A549 (cell line): Measurements from ENCODE around the gene NME7. TPM values are rescaled to one million over a fixed set of nuclear protein-coding genes. Genes with fewer than 3 reads are reported as not detected.

ENCODE experiments used
- ATAC-seq, 2 experiments: fragments of 200-7000 bp in 1 of 2; fragments of >200 bp in 1 of 2; cut with Nextera tagmentation in 1 of 2; cut with Tn5 transposase in 1 of 2; 3 replicates each; pipeline versions ENCODE4 v1.8.0 to v1.9.1; 2018 to 2020; ENCODE audit warnings: mild to moderate bottlenecking in 1 of 2, moderate library complexity in 1 of 2
- CTCF ChIA-PET: fragments of 300-600 bp; sonication (Branson Sonifier 250); formaldehyde crosslinking; extraction: SDS; loops from one replicate; lab custom pipeline; 2021; ENCODE audit warnings: antibody characterized with exemption, inconsistent platforms; lab: Yijun Ruan, JAX
- POLR2A ChIA-PET: fragments of 350-600 bp; formaldehyde crosslinking; extraction: SDS; loops from one replicate; lab custom pipeline; 2021; ENCODE audit warnings: antibody characterized with exemption, inconsistent platforms; lab: Yijun Ruan, JAX
- DNase-seq, 2 experiments: peaks; one replicate each; pipeline versions ENCODE4 v3.0.0 to v3.0.0-alpha.2; 2011 to 2016; ENCODE audit warnings: low read depth in 1 of 2, low spot score in 1 of 2
- FAIRE-seq: peaks from 2 replicates; lab custom pipeline; 2011; peaks lifted over from hg19 to GRCh38; lab: Jason Lieb, UNC
- H3K27ac ChIP-seq, 2 experiments: fragments of >200 bp; sonication (Bioruptor Twin); formaldehyde crosslinking; 3 replicates each; pipeline ENCODE4 v1.5.1; 2016 to 2017
- H3K4me1 ChIP-seq: fragments of >200 bp; sonication (Bioruptor Twin); formaldehyde crosslinking; 3 replicates; pipeline ENCODE4 v1.6.1; 2016
- H3K4me2 ChIP-seq: fragments of >200 bp; sonication (Bioruptor Twin); formaldehyde crosslinking; 3 replicates; pipeline ENCODE4 v1.6.1; 2016
- H3K4me3 ChIP-seq: fragments of >200 bp; sonication (Bioruptor Twin); formaldehyde crosslinking; 3 replicates; pipeline ENCODE4 v1.5.1; 2016
- H3K9me3 ChIP-seq: fragments of >200 bp; sonication (Bioruptor Twin); formaldehyde crosslinking; 3 replicates; pipeline ENCODE4 v1.6.1; 2016
- CTCF ChIP-seq: fragments of >200 bp; sonication (Bioruptor Twin); formaldehyde crosslinking; IDR thresholded peaks from 3 replicates; pipeline ENCODE4 v1.5.1; 2016
- EHF ChIP-seq: fragments of 250-450 bp; sonication (Bioruptor Pico); IDR thresholded peaks from 2 replicates; pipeline ENCODE4 v1.5.0; 2020; ENCODE audit warnings: mild to moderate bottlenecking
- EHMT2 ChIP-seq: fragments of 200-600 bp; sonication (generic); IDR thresholded peaks from 2 replicates; pipeline ENCODE4 v1.6.1; 2016; ENCODE audit warnings: antibody characterized with exemption, low read depth, mild to moderate bottlenecking, moderate library complexity
- FOSB ChIP-seq: fragments of 250-450 bp; sonication (Bioruptor Pico); IDR thresholded peaks from 2 replicates; pipeline ENCODE4 v1.5.0; 2020; ENCODE audit warnings: mild to moderate bottlenecking, moderate library complexity
- HMGXB4 ChIP-seq: fragments of 250-450 bp; sonication (Bioruptor Pico); IDR thresholded peaks from 2 replicates; pipeline ENCODE4 v1.5.0; 2021; ENCODE audit warnings: mild to moderate bottlenecking, moderate library complexity, borderline replicate concordance
- HOXB5 ChIP-seq: fragments of 250-450 bp; sonication (Bioruptor Pico); IDR thresholded peaks from 2 replicates; pipeline ENCODE4 v1.5.0; 2020; ENCODE audit warnings: mild to moderate bottlenecking, moderate library complexity
- MAFK ChIP-seq: fragments of 450-650 bp; IDR thresholded peaks from 2 replicates; pipeline ENCODE4 v1.6.1; 2014; ENCODE audit not compliant: partially characterized antibody
- PHF8 ChIP-seq: fragments of 200-600 bp; sonication (generic); IDR thresholded peaks from 2 replicates; pipeline ENCODE4 v1.6.1; 2016; ENCODE audit warnings: low read depth, mild to moderate bottlenecking, antibody characterized with exemption, moderate library complexity, borderline replicate concordance
- RAD21 ChIP-seq, 2 experiments: fragments of >200 bp in 1 of 2; sonication (Bioruptor Twin) in 1 of 2; formaldehyde crosslinking in 1 of 2; IDR thresholded peaks in 1 of 2; conservative IDR thresholded peaks in 1 of 2; 2 replicates in 1 of 2; 3 replicates in 1 of 2; pipeline ENCODE4 v1.6.1; 2012 to 2018; ENCODE audit warnings: inconsistent platforms in 1 of 2
- RCOR1 ChIP-seq: fragments of 150-350 bp; IDR thresholded peaks from 2 replicates; pipeline ENCODE4 v1.6.1; 2014; ENCODE audit warnings: antibody characterized with exemption, low read length, low read depth
- REST ChIP-seq: fragments of 200-600 bp; sonication (generic); IDR thresholded peaks from 2 replicates; pipeline ENCODE4 v1.6.1; 2016; ENCODE audit warnings: antibody characterized with exemption, mild to moderate bottlenecking, moderate library complexity
- TP53 ChIP-seq: fragments of 250-450 bp; sonication (Bioruptor Pico); IDR thresholded peaks from 2 replicates; pipeline ENCODE4 v1.5.0; 2021; ENCODE audit warnings: mild to moderate bottlenecking, moderate library complexity
- ZNF302 ChIP-seq: fragments of 250-450 bp; sonication (Bioruptor Pico); IDR thresholded peaks from 2 replicates; pipeline ENCODE4 v1.9.0; 2021; ENCODE audit warnings: inconsistent platforms, mild to moderate bottlenecking, moderate library complexity
- WGBS: methylation state at CpG from one replicate; pipeline ENCODE4 v1.1.6; 2017; ENCODE audit errors: missing lambda C conversion rate; 5-methylcytosine and 5-hydroxymethylcytosine counted together
- polyA plus RNA-seq, 4 experiments: library from polyadenylated mRNA; depleted of rRNA in 3 of 4; stranded (reverse); fragments of >200 nt; fragmentation: RNase III in 1 of 4; extraction: RNeasy Plus Mini Kit Qiagen cat#74134 plus additional on column Dnase treatment in 1 of 4; gene quantifications; 2 replicates in 3 of 4; 3 replicates in 1 of 4; pipeline ENCODE4 v1.2.3, GENCODE V29; 2011 to 2017

NME7 gene
- polyA plus RNA-seq, 2 of the 4 experiments (the other 2 are of a cell fraction), result 39.5 to 62.3 TPM

- CTCF ChIA-PET, result interaction anchor here (1.2 kb wide), 1 partner anchor 9 kb away, joined by 3 read pairs; no protein-coding TSS in a partner anchor
- WGBS, result over 99% methylated on average over 3 of the region's 3 CpGs
- no peaks in the 10 kb centered on the region for H3K4me1 ChIP-seq
- H3K4me2 ChIP-seq, result no peak overlapping the region
- no peak overlapping the region for H3K27ac ChIP-seq
- FAIRE-seq (no peak), DNase-seq (no peak), ATAC-seq (no peak)
- no peak overlapping the region for H3K4me3 ChIP-seq
- TF ChIP-seq HOXB5 (no peak), ZNF302 (CRISPR knock-in tag) (no peak), FOSB (CRISPR knock-in tag) (no peak), PHF8 (no peak), MAFK (no peak), TP53 (CRISPR knock-in tag) (no peak), EHMT2 (no peak)
- POLR2A ChIA-PET, result no interaction called here
- no peaks in the 10 kb centered on the region; the same call in 2 of the 3 replicates for H3K9me3 ChIP-seq
Observed at GRCh38 chr1:169196161-169196560, 171.4 kb downstream of the NME7 start.

- CTCF ChIA-PET, result no interaction called here
- Histone ChIP-seq H3K4me1 (no peaks in the 10 kb centered on the region), H3K27ac (no peak overlapping the region), H3K4me3 (no peak overlapping the region), H3K9me3 (no peaks in the 10 kb centered on the region; the same call in 2 of the 3 replicates), H3K4me2 (no peak overlapping the region)
- DNase-seq (peak in 1 of 2 experiments; percentile 4), FAIRE-seq (no peak), ATAC-seq (no peak)
- peak in 1 of 2 experiments; percentile 22; a peak in 2 of 5 replicates for TF ChIP-seq RAD21 (conservative IDR thresholded peaks at IDR 0.05 in 1 of 2, IDR thresholded peaks at IDR 0.05 in 1 of 2)
- no peak for TF ChIP-seq HMGXB4
- no peak for TF ChIP-seq CTCF
- POLR2A ChIA-PET, result no interaction called here
- WGBS, result 66% methylated on average over 4 of the region's 4 CpGs
Observed at GRCh38 chr1:169193191-169193850, 174.3 kb downstream of the NME7 start.

- no peak for ATAC-seq
- no peak overlapping the region for H3K4me2 ChIP-seq
- CTCF ChIA-PET, result no interaction called here
- H3K27ac ChIP-seq, result no peak overlapping the region
- H3K4me1 ChIP-seq, result no peaks in the 10 kb centered on the region
- TF ChIP-seq HOXB5 (no peak), REST (no peak), EHF (CRISPR knock-in tag) (no peak), RCOR1 (no peak)
- no peak for DNase-seq
- H3K9me3 ChIP-seq, result no peaks in the 10 kb centered on the region
- FAIRE-seq, result no peak
- POLR2A ChIA-PET, result no interaction called here
- WGBS, result 40% methylated on average over 1 of the region's 1 CpG
- H3K4me3 ChIP-seq, result no peak overlapping the region
Observed at GRCh38 chr1:169186106-169186505, 181.5 kb downstream of the NME7 start.
